Middle frontal gyrus (tissue), 1 donor: ENCODE data around the gene UTRN.

ENCODE experiments used
- DNase-seq: peaks from one replicate; pipeline ENCODE4 v3.0.0-alpha.2; 2015; ENCODE audit warnings: low spot score; ENCODE audit errors: extremely low spot score

Gene UTRN

GRCh38 chr6:144283646-144284477 lies 1.3 kb upstream of the UTRN start:
- no peak for DNase-seq

GRCh38 chr6:144284478-144284782 lies 705 bp upstream of the UTRN start:
- DNase-seq: no peak

DNA sequence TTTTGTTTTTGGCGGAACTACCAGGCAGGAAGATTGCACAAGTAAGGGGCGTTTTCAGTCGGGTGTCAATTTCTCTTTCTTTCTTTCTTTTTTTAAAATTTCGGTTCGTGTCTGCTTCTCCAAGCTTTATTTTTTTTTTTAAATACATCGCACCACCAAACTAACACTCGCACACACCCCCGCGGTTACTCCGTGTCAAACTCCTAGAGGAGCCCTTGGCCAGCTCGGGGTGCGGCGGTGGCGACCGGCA lies 338 bp downstream of the UTRN start:
- no peak for DNase-seq

DNA sequence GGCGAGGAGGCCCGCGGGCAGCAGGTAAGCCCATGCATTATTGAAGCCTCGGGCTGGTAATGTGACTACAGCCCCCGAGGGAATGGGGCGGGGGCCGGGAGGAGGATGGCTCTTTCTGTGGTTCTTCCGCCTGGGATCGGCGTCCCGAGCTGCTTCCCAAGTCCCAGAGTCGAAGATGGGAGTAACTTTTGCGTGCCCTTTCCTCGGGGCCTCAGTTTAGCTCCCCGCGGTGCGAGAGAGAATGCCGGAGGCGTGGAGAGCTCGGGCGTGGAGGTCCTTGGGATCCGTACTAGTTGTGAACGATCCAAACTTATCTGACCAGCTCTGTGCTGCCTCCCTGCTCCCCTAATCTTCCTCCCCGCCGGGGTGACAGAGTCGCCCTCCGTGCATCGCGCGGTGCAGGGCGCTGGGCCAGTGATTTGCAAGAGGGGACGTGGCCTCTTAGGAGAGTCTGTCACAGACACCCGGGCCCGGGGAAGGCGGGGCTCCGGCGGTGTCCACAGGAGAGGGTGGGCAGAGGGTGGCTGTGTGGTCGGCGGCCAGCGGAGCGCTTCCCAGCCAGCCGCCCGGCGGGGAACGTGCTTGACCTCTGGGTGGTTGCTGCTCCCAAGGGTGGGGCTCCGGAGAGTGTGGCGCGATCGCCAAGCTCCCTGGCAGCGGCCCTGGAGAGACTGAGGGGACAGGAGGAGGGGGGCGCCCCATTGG lies 815 bp downstream of the UTRN start:
- no peak for DNase-seq

DNA sequence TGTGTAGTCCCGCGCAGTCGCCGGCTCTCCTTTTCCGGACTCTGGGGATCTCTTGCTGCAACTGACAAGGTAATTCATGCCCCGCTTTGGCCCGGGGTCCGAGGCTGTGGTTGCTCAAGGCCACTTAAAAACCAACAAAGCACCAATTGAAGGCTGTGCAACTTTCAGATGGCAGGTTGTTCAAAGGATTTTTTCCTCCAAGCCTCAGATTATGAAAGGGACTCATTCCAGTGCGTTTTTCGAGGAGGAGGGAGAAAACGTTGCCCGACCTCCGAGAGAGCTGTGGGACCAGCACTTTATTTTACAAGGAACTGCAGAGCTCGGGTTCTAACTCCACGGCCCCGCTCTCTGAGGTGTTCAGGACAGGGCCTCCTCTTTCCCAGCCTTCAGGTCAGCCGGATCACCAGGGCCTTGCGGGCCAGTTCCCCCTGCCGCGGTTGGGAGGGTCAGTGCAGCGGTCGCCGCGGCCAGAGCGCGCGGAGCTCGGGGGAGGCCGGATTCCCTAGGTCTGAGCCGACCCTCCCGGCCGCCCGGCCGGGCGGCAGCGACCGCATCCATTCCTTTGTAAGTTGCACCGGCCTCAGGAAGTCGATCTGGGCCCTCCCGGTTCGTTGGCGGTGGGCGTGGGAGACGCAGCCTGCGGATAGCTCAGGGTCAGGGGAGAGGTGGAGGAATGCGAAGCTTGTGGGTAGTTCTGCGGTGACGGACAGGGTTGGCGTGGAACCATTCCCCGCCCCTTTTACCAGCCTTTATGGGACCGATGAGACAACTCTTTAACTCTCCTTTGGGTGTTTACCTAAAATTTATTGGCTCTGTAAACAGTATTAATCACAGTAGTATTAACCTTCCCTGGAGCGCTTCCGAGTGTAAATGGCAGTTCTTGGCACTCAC lies 1.6 kb downstream of the UTRN start:
- DNase-seq: no peak

DNA sequence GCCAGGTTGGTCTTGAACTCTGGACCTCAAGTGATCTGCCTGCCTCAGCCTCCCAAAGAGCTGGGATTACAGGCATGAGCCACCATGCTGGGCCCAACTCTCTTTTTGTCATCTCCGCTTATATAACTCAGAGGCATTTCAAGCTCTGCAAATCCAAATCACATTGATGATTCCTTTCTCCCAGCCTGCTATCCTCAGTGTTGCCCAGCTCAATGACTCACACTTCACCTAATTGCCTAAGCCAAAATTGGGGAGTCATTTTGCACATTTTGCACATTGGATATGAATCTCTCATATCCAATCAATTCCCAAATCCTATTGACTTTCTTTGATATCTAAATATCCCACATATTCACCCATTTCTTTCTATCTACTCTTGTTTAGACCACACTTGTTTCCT lies 3.9 kb downstream of the UTRN start:
- no peak for DNase-seq

- DNase-seq: no peak
Observed at GRCh38 chr6:144292372-144292771, 7.2 kb downstream of the UTRN start.

GRCh38 chr6:144294016-144294415 lies 8.9 kb downstream of the UTRN start:
- no peak for DNase-seq

GRCh38 chr6:144295211-144295610 lies 10.1 kb downstream of the UTRN start:
- DNase-seq: no peak

DNA sequence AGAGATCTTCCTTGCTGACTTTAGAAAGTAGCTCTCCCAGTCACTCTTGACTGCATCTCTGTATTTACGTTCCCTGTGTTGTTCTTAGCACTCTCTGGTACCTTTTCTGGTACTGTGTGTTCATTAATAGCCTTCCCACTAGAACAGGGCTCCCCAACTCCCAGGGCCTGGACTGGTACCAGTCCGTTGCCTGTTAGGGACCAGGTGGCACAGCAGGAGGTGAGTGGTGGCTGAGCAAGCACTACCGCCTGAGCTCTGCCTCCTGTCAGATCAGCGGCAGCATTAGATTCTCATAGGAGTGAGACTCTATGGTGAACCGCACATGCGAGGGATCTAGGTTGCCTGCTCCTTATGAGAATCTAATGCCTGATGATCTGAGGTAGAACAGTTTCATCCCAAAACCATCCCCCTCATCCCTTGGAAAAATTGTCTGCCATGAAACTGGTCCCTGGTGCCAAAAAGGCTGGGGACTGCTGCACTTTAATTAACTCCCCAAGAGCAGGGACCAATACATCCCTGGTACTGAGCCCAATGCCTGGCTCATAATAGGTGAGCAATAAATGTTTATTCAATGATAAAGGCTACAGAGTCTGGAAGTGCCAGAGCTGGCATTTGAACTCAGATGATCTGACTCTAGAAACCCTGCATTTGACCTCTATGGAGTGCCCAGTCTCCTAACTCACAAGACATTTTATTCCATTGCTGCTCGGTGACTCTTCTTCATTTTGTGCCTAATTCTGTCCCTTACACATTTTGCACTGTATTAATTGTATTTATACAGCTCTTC lies 11.0 kb downstream of the UTRN start:
- DNase-seq: no peak

GRCh38 chr6:144296973-144297372 lies 11.8 kb downstream of the UTRN start:
- DNase-seq: no peak

DNA sequence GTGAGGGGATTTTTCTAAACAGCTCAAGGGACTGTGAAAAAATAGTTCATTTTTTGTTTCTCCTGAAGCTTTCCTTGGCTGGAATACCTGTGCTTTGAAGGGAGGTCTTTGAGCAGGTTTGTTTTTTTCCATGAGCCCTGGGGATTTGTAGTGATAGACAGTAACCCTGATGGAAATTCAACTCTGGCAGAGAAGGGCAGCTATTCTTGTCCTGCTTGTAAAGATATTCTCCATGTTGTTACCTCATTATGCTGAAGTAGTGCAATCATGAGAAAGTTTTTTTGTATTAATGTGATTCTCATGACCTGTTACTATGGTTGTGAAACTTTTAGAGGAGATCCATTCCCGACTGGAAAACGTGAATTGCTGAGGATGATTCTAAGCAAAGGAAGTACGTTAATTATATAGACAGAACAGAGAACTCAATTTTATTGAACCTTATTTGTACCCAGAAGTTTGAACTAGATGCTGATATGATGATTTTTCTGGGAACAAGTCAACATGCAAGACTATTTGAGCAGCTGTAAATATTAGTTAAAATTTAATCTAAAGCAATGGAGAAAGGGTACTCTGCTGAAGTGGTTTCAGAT lies 12.5 kb downstream of the UTRN start:
- no peak for DNase-seq

DNA sequence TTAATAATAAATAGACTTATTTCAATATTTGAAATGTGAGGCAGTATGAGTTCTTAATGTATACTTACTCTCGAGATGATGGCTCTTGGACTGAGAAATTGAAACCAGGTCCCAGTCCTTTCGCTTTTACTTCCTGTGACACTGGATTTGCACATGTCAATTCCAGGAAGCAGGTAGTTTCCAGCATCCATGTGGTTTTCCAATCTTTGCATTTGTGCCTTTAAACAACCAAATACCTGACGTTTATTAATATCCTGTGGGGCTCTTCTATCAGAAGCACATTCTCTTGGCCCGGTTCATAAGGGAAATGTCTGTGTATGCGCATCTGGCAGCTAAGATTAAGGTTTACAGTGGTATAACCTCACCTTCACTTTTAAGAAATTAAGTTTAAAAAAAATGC lies 13.1 kb downstream of the UTRN start:
- DNase-seq: no peak

- no peak for DNase-seq
Observed at GRCh38 chr6:144298916-144299315, 13.8 kb downstream of the UTRN start.

DNA sequence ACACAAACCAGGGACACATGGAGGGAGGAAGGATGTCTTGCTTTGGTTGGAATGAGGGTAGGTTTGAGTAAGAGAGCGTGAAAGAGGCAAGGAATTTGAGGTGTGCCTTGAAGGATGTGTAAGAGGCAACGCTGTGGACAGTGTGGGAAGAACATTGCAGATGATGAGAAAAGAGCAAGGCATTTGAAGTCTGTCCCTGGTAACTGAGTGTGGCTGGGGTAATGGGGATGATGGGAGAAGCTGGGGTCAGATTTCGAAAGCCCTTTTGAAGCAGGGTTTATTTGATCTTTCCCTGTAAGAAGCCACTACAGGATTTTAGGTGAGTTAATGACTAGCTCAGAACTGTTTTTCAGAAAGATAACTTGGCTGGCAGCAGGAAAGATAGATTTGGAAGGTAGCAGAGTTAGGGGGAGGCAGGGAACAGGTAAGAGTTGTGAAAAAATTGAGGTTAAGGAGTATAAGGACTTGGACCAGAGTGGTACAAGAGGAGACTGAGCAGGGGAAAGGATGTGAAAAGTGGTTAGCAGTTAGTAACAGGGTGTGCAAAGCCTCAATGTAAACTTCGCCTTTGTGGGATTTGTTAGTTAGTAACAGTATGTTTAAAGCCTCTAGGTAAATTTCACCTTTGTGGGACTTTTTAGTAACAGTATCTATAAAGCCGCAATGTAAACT lies 17.7 kb downstream of the UTRN start:
- no peak for DNase-seq

DNA sequence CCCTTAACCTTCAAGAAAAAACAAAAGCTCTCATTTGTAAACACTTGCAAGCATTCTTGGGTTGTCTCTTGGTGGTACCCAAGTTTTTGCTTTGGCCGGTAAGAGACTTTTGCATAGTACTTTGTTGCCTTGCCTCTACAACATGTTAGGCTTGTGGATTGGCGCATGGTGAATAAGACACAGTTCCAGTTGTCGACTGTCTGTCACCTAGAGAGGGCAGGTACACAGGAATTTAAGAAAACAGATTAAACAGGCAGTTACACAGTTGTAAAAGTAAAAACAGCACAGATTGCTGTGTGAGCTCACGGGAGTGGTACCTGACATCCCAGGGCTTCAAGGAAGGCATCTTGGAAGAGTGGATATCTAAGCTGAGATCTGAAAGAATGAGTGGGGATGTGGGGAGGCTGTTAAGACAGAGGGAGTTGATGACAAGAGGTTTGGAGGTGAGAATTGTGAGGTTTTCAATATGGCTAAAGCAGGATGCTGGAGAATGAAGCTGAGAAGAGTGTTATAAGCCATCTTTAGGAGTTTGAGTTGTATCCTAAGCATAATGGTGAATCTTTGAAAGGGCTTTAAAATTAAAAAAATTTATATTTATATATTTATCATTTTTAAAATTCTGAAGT lies 19.2 kb downstream of the UTRN start:
- no peak for DNase-seq

DNA sequence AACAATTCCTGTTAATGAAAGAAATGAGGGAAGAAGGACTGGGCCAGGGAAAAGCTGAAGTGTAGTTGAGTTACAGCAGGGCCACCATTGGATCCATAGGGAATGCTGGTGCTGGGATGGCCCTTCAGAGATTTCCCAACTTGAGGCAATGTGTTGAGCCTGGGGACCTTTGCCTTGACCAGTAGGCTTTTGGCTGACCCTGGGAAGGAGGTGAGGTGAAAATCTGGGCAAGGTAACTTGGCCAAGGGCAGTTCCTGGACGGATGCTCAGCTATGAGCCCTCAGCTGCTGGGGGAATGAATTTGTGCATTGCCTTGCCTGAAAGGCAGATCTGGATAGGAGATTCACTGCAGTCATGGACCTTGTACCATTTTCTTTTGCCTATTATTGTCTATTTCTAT lies 20.4 kb downstream of the UTRN start:
- no peak for DNase-seq

GRCh38 chr6:144305985-144306384 lies 20.9 kb downstream of the UTRN start:
- no peak for DNase-seq

DNA sequence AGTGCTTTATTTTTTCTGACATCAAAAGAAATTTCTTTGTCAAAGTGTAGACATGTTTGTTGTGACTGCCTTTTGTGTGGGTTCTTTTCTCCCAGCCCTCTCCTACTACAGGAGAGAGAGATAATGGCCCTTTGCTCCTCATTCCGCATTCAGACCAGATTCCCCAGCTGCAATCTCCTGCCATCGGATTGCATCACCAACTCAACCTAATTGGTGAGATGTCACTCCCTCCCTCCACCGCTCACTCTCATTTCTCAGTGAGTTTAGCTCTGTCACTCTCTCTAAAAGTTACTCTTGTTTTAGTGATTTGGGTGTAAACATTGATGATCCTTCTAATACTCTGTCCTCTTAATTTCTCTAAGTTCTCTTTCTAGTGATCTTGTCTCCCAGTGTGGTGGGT lies 22.7 kb downstream of the UTRN start:
- DNase-seq: no peak

DNA sequence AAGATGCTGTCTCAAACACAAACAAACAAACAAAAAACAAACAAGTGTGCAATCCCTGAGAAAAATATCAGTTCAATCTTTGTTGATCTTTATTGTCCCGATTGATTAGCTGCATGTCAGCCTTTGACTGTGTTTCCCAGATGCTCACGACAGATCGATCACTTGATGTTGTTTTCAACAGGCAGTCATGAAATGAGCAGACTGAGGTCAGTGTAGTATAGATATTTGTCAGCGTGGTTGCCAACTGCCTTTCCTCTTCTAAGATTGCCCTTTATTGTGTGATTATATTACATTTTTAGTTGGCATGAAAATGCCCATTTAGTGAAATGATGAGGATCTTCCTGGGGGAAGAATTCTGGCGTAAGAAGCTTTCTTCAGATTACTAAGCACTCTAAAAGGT lies 25.6 kb downstream of the UTRN start:
- DNase-seq: no peak
